Suppressor macrophage treated with lipopolysaccharide for 1 hour (primary cell): ENCODE results near the gene PPP2R2B.

Source experiments
- DNase-seq, 3 donors: peaks; one replicate each; pipeline ENCODE4 v3.0.0-alpha.2; 2020 to 2022

Gene PPP2R2B

DNA sequence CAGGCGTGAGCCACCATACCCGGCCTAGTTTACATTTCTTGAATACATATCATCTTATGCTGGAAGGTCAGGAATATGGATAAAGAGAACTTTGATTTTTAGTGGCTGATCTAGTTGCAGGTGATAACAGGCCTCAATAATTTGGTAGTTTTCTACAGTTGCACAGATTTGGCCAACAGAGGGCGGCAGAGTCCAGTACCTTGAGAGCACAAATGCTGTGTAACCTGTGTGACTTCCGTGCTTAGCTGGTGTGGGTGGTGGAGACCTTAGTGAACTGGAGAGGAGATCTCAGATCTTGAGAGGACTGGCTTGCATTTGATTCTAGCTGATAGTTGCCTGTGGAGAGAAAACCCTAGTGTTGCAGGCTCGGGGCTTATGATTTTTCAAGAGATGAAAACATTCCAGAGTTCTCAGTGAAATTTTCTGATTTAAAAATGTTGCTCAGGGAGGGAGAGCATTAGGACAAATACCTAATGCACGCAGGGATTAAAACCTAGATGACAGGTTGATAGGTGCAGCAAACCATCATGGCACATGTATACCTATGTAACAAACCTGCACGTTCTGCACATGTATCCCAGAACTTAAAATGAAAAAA, 345.2 kb downstream of the PPP2R2B start:
- peak; percentile 74 to 77 (median 75) for DNase-seq
